GM12878 (cell line): Measurements from ENCODE around the gene DLEC1. TPM values are rescaled to one million over a fixed set of nuclear protein-coding genes. Genes with fewer than 3 reads are reported as not detected.

Experiments used
- ATAC-seq: fragments of 200-7000 bp; cut with Tn5 transposase; 3 replicates; pipeline ENCODE4 v1.9.1; 2020; ENCODE audit warnings: mild to moderate bottlenecking, moderate library complexity
- BruUV-seq: library from RNA; stranded (reverse); fragments of 400-500 nt; replicated peaks from 2 replicates; lab custom pipeline; 2021; lab: Mats Ljungman, UMichigan
- CTCF ChIA-PET: fragments of 300-600 bp; sonication (Branson Sonifier 250); formaldehyde crosslinking; extraction: SDS; loops from one replicate; lab custom pipeline; 2021; ENCODE audit warnings: inconsistent platforms; lab: Yijun Ruan, JAX
- POLR2A ChIA-PET: fragments of 350-600 bp; formaldehyde crosslinking; extraction: SDS; loops from one replicate; lab custom pipeline; 2021; ENCODE audit warnings: inconsistent platforms; lab: Charles Lee
- RAD21 ChIA-PET: fragments of 300-600 bp; sonication (Branson Sonifier 250); formaldehyde crosslinking; loops from one replicate; lab custom pipeline; 2023; ENCODE audit warnings: antibody characterized with exemption; ENCODE audit not compliant: unreplicated experiment; lab: Charles Lee
- SMC1A ChIA-PET: fragments of 300-600 bp; sonication (Branson Sonifier 250); formaldehyde crosslinking; loops from one replicate; lab custom pipeline; 2023; ENCODE audit not compliant: unreplicated experiment, uncharacterized antibody; lab: Charles Lee
- DNase-seq: peaks from one replicate; pipeline ENCODE4 v3.0.0-alpha.2; 2011; ENCODE audit warnings: low read depth, low spot score
- FAIRE-seq: peaks from 3 replicates; lab custom pipeline; 2011; peaks lifted over from hg19 to GRCh38; lab: Jason Lieb, UNC
- H2AFZ ChIP-seq: 2 replicates; pipeline ENCODE4 v1.6.0; 2011; ENCODE audit warnings: low read depth, low read length, control low read depth; ENCODE audit not compliant: control insufficient read depth
- H3K27ac ChIP-seq: 2 replicates; pipeline ENCODE4 v1.5.1; 2011; ENCODE audit warnings: control low read depth; ENCODE audit not compliant: control insufficient read depth, insufficient read depth
- H3K27me3 ChIP-seq, 2 experiments: replicated peaks in 1 of 2; 2 replicates each; pipeline versions ENCODE4 v1.6.0 to v1.6.1; 2011; ENCODE audit warnings: low read length in 1 of 2; ENCODE audit not compliant: control insufficient read depth in 2 of 2, insufficient read depth in 2 of 2
- H3K36me3 ChIP-seq, 2 experiments: 2 replicates each; pipeline ENCODE4 v1.5.1; 2011; ENCODE audit warnings: low read length in 1 of 2; ENCODE audit not compliant: control insufficient read depth in 2 of 2, insufficient read depth in 2 of 2
- H3K4me1 ChIP-seq: 2 replicates; pipeline ENCODE4 v1.6.1; 2011; ENCODE audit warnings: mild to moderate bottlenecking, low read length, moderate library complexity, mixed read lengths; ENCODE audit not compliant: control insufficient read depth, insufficient read depth
- H3K4me2 ChIP-seq: 2 replicates; pipeline ENCODE4 v1.6.0; 2011; ENCODE audit warnings: control low read depth; ENCODE audit not compliant: control insufficient read depth, insufficient read depth
- H3K4me3 ChIP-seq: fragments of 200-600 bp; sonication (generic); 2 replicates; pipeline ENCODE4 v1.5.1; 2016
- H3K79me2 ChIP-seq: 2 replicates; pipeline ENCODE4 v1.6.0; 2011; ENCODE audit warnings: low read length; ENCODE audit not compliant: control insufficient read depth, insufficient read depth
- H3K9ac ChIP-seq: 2 replicates; pipeline ENCODE4 v1.8.0; 2011; ENCODE audit warnings: low read length, control low read depth, mixed read lengths; ENCODE audit not compliant: control insufficient read depth, insufficient read depth
- H3K9me3 ChIP-seq: replicated peaks from 3 replicates; pipeline ENCODE4 v1.5.1; 2011; ENCODE audit warnings: mild to moderate bottlenecking, low read length; ENCODE audit not compliant: control insufficient read depth, insufficient read depth
- H4K20me1 ChIP-seq: 2 replicates; pipeline ENCODE4 v1.6.0; 2011; ENCODE audit not compliant: control insufficient read depth, insufficient read depth
- ATF7 ChIP-seq: fragments of 450-650 bp; IDR thresholded peaks from 2 replicates; pipeline ENCODE4 v1.6.1; 2016; ENCODE audit warnings: low read depth, mild to moderate bottlenecking
- ETV6 ChIP-seq, 2 experiments: fragments of 450-650 bp in 1 of 2; IDR thresholded peaks in 1 of 2; conservative IDR thresholded peaks in 1 of 2; 2 replicates each; pipeline ENCODE4 v1.6.1; 2014; ENCODE audit warnings: antibody characterized with exemption in 1 of 2, borderline replicate concordance in 1 of 2, low read depth in 1 of 2, mild to moderate bottlenecking in 1 of 2, moderate library complexity in 1 of 2
- MTA2 ChIP-seq: fragments of 450-650 bp; IDR thresholded peaks from 2 replicates; pipeline ENCODE4 v1.6.1; 2016; ENCODE audit warnings: low read depth, mild to moderate bottlenecking, moderate library complexity
- NR2C1 ChIP-seq: fragments of 450-650 bp; IDR thresholded peaks from 2 replicates; pipeline ENCODE4 v1.6.1; 2017; ENCODE audit warnings: antibody characterized with exemption, mild to moderate bottlenecking, moderate library complexity
- NRF1 ChIP-seq: conservative IDR thresholded peaks from 2 replicates; pipeline ENCODE4 v1.6.1; 2011; ENCODE audit warnings: mild to moderate bottlenecking, low read depth, low read length, improper control_type of control experiment
- SMARCA5 ChIP-seq: fragments of 450-650 bp; IDR thresholded peaks from 2 replicates; pipeline ENCODE4 v1.6.1; 2017; ENCODE audit warnings: mild to moderate bottlenecking
- TCF12 ChIP-seq: IDR thresholded peaks from 2 replicates; pipeline ENCODE4 v1.6.1; 2011; ENCODE audit warnings: low read depth, mild to moderate bottlenecking, low read length
- WGBS: methylation state at CpG from one replicate; pipeline ENCODE4 v1.1.6; 2016; ENCODE audit warnings: low lambda C conversion rate; ENCODE audit not compliant: insufficient replicate concordance, insufficient coverage; ENCODE audit errors: missing lambda C conversion rate; 5-methylcytosine and 5-hydroxymethylcytosine counted together
- in situ Hi-C: fragments of 300-500 bp; cut with MboI; formaldehyde crosslinking; loops from 9 replicates; pipeline ENCODE4 v1.14.3; 2018; ENCODE audit warnings: mixed read lengths
- intact Hi-C: fragments of 100-400 bp; cut with micrococcal nuclease; formaldehyde crosslinking; loops from one replicate; pipeline ENCODE4 v1.14.2; 2022; ENCODE audit not compliant: unreplicated experiment
- polyA plus RNA-seq, 11 experiments: library from polyadenylated mRNA; depleted of rRNA in 4 of 11; unstranded in 6 of 11; stranded (reverse) in 5 of 11; fragments of >200 nt; fragmentation: Nextera tagmentation in 4 of 11; fragmentation: Illumina TruSeq in 1 of 11; extraction: Ambion mirVana in 4 of 11; extraction: Trizol in 1 of 11; gene quantifications; 1 replicate in 1 of 11; 2 replicates in 10 of 11; pipeline versions ENCODE4 v1.2.1 to v1.2.3, GENCODE V29; 2011 to 2016; ENCODE audit warnings: inconsistent platforms in 2 of 11, missing spikeins in 2 of 11, low read depth in 1 of 11
- total RNA-seq, 4 experiments: library from RNA; depleted of rRNA in 3 of 4; stranded (reverse); fragments of >200 nt in 3 of 4; fragmentation: Illumina TruSeq in 1 of 4; extraction: Trizol in 1 of 4; gene quantifications; 2 replicates each; pipeline versions ENCODE4 v1.2.1 to v1.2.3, GENCODE V29; 2013 to 2021
- TF ChIP-seq, protein P1 (sequence below): IDR thresholded peaks from 2 replicates; pipeline ENCODE4 v1.6.1; 2012; ENCODE audit warnings: mild to moderate bottlenecking, low read depth, low read length
- TF ChIP-seq, protein P2 (sequence below): fragments of 450-650 bp; IDR thresholded peaks from 2 replicates; pipeline ENCODE4 v1.6.1; 2016; ENCODE audit warnings: mild to moderate bottlenecking

Gene DLEC1
- total and polyA plus RNA-seq, 10 of the 15 experiments (the other 5 are each of a cell fraction or from before 2014, with no cell fraction given) = 0.03 to 0.29 (median 0.07) TPM; not detected in 3

DNA sequence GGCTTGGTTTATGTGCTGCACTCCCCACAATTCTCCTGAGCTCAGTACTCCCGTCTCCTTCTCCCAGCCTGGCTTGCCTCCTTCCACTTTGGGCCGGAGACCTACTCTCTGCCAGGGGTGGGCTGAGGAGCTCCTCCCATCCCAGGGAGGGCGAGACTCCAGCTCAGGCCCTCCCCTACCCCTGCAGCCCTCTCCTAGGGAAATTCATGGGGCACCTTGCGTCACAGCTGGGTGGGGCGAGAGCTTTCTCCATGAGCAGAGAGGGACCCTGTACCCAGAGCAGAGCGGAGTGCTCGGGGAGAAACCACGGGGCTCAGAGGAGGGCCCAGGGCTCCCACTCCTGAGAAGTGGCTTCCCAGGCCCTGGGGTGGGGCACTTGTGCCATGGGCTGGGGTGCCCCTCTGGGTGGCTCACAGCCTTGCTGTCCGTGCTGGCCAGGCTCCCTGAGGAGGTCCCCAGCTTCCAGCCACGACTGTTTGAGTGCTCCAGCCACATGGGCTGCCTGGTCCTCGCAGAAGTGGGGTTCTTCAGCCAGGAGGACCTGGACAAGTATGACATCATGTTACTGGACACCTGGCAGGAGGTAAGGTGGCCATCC, 35.1 kb upstream of the DLEC1 start:
- Histone ChIP-seq H3K4me3 (no peak overlapping the region), H3K4me2 (no peak overlapping the region), H4K20me1 (no peaks in the 10 kb centered on the region), H3K27me3 (no peaks in the 10 kb centered on the region), H3K79me2 (no peaks in the 10 kb centered on the region), H2AFZ (no peak overlapping the region), H3K9ac (no peak overlapping the region), H3K4me1 (no peaks in the 10 kb centered on the region; the same call in 1 of the 2 replicates), H3K36me3 (peaks cover 0 to 3% of the 10 kb centered on the region in 2 experiments; a peak in 2 of 4 replicates), H3K27ac (no peak overlapping the region), H3K9me3 (no peaks in the 10 kb centered on the region)
- FAIRE-seq (no peak), ATAC-seq (no peak), DNase-seq (no peak)
- in situ Hi-C loops (no loop called here), intact Hi-C loops (loop anchor here (1.0 kb wide), 3 partner anchors 30 to 476 kb away; no protein-coding TSS in a partner anchor)
- CTCF ChIA-PET = interaction anchor here (0.5 to 1.9 kb wide), 10 partner anchors 18 to 196 kb away, joined by 3 to 18 read pairs (median 4); no protein-coding TSS in a partner anchor
- no TSS peak for BruUV-seq
- SMC1A ChIA-PET = interaction anchor here (0.7 to 1.2 kb wide), 2 partner anchors 11 to 30 kb away, joined by 3 to 7 read pairs; no protein-coding TSS in a partner anchor
- POLR2A ChIA-PET = no interaction called here
- TF ChIP-seq, protein P1, sequence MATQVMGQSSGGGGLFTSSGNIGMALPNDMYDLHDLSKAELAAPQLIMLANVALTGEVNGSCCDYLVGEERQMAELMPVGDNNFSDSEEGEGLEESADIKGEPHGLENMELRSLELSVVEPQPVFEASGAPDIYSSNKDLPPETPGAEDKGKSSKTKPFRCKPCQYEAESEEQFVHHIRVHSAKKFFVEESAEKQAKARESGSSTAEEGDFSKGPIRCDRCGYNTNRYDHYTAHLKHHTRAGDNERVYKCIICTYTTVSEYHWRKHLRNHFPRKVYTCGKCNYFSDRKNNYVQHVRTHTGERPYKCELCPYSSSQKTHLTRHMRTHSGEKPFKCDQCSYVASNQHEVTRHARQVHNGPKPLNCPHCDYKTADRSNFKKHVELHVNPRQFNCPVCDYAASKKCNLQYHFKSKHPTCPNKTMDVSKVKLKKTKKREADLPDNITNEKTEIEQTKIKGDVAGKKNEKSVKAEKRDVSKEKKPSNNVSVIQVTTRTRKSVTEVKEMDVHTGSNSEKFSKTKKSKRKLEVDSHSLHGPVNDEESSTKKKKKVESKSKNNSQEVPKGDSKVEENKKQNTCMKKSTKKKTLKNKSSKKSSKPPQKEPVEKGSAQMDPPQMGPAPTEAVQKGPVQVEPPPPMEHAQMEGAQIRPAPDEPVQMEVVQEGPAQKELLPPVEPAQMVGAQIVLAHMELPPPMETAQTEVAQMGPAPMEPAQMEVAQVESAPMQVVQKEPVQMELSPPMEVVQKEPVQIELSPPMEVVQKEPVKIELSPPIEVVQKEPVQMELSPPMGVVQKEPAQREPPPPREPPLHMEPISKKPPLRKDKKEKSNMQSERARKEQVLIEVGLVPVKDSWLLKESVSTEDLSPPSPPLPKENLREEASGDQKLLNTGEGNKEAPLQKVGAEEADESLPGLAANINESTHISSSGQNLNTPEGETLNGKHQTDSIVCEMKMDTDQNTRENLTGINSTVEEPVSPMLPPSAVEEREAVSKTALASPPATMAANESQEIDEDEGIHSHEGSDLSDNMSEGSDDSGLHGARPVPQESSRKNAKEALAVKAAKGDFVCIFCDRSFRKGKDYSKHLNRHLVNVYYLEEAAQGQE = no peak
- no peak for TF ChIP-seq NR2C1
- no peak for TF ChIP-seq SMARCA5
- TF ChIP-seq NRF1 = no peak
- TF ChIP-seq ATF7 = no peak; the same call in 1 of the 2 replicates
- TF ChIP-seq, protein P2, sequence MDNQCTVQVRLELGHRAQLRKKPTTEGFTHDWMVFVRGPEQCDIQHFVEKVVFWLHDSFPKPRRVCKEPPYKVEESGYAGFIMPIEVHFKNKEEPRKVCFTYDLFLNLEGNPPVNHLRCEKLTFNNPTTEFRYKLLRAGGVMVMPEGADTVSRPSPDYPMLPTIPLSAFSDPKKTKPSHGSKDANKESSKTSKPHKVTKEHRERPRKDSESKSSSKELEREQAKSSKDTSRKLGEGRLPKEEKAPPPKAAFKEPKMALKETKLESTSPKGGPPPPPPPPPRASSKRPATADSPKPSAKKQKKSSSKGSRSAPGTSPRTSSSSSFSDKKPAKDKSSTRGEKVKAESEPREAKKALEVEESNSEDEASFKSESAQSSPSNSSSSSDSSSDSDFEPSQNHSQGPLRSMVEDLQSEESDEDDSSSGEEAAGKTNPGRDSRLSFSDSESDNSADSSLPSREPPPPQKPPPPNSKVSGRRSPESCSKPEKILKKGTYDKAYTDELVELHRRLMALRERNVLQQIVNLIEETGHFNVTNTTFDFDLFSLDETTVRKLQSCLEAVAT = no peak
- TF ChIP-seq TCF12 = no peak
- TF ChIP-seq ETV6 (conservative IDR thresholded peaks at IDR 0.05 in 1 of 2, IDR thresholded peaks at IDR 0.05 in 1 of 2; ENCODE audit: borderline replicate concordance in 1 of 2, low read depth in 1 of 2) = no peak
- no peak for TF ChIP-seq MTA2
- RAD21 ChIA-PET = interaction anchor here (0.7 kb wide), 1 partner anchor 19 kb away, joined by 3 read pairs; no protein-coding TSS in a partner anchor
- WGBS = 87% methylated on average over 10 of the region's 11 CpGs
